OCI-LY3 (cell line): ENCODE results near the gene MRPL23.

ENCODE experiments used
- H2AFZ ChIP-seq: fragments of 200-600, 300-600 bp; shearing (Covaris generic); 2 replicates; pipeline ENCODE4 v1.6.0; 2014; ENCODE audit warnings: antibody characterized with exemption, low read depth, low read length
- H3K27ac ChIP-seq: fragments of 200-600, 300-600 bp; sonication (generic); 2 replicates; pipeline ENCODE4 v1.5.1; 2014; ENCODE audit warnings: mild to moderate bottlenecking, low read length, moderate library complexity, mixed read lengths
- H3K27me3 ChIP-seq: fragments of 200-600, 300-600 bp; sonication (generic); 2 replicates; pipeline ENCODE4 v1.6.1; 2014; ENCODE audit warnings: low read depth, low read length, mixed read lengths
- H3K36me3 ChIP-seq: fragments of 200-600, 300-600 bp; sonication (generic); replicated peaks from 2 replicates; pipeline ENCODE3; 2014; ENCODE audit warnings: low read depth, low read length, mixed read lengths
- H3K4me1 ChIP-seq: fragments of 300-600, 200-600 bp; sonication (generic); 2 replicates; pipeline ENCODE4 v1.6.1; 2014; ENCODE audit warnings: low read length, mixed read lengths
- H3K4me2 ChIP-seq: fragments of 200-600, 300-600 bp; sonication (generic); 2 replicates; pipeline ENCODE4 v1.6.1; 2014; ENCODE audit warnings: low read length, mixed read lengths
- H3K4me3 ChIP-seq: fragments of 300-600, 200-600 bp; sonication (generic); 2 replicates; pipeline ENCODE4 v1.5.1; 2014; ENCODE audit warnings: antibody characterized with exemption, mild to moderate bottlenecking, low read length, moderate library complexity
- H3K79me2 ChIP-seq: fragments of 300-600, 200-600 bp; shearing (Covaris generic); 2 replicates; pipeline ENCODE4 v1.6.1; 2014; ENCODE audit warnings: mild to moderate bottlenecking, low read length, mixed read lengths
- H3K9ac ChIP-seq: fragments of 300-600, 200-600 bp; shearing (Covaris generic); 2 replicates; pipeline ENCODE4 v1.6.0; 2014; ENCODE audit warnings: mild to moderate bottlenecking, low read length, moderate library complexity
- H3K9me3 ChIP-seq: fragments of 200-600, 300-600 bp; shearing (Covaris generic); 2 replicates; pipeline ENCODE4 v1.6.1; 2014; ENCODE audit warnings: low read length, mixed read lengths; ENCODE audit not compliant: insufficient read depth
- H4K20me1 ChIP-seq: fragments of 200-600, 300-600 bp; sonication (generic); 2 replicates; pipeline ENCODE4 v1.6.1; 2016; ENCODE audit warnings: low read length, mixed read lengths; ENCODE audit not compliant: insufficient read depth
- EZH2phosphoT487 ChIP-seq: fragments of 200-600 bp; shearing (Covaris generic); IDR thresholded peaks from 2 replicates; pipeline ENCODE4 v1.6.1; 2018; ENCODE audit warnings: antibody characterized with exemption, mixed run types, low read depth
- TF ChIP-seq, protein P1 (sequence below): fragments of 200-600, 300-600 bp; sonication (generic); IDR thresholded peaks from 2 replicates; pipeline ENCODE4 v1.5.1; 2014; ENCODE audit warnings: antibody characterized with exemption, low read length, low read depth

Gene MRPL23

DNA sequence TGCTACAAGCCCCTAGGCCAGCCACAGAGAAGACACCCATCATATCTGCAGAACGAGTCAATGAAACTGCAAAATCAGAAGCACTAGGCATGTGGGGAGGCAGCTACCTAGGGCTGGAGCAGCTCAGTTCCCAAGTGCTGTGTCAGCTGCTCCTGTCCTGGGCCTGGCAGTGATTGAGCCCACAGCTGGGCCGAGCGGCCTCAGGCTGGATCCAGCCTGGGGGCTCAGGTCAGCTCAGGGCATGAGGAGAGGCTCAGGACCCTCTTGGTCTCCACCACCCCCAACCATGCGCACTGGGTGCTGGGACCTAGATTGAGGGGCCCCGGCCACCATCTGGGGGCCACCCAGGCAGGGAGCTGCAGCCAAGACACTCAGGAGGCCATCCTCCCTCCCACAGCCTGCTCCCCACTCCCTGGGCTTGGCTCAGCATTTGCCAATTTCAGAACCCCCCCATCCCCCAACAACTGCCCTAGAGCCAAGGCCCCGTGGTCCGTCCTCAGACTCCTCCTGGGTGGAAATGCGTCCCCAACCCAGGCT is 30.1 kb upstream of the MRPL23 start:
- peaks cover 10% of the 10 kb centered on the region; the same call in 1 of the 2 replicates for H3K27me3 ChIP-seq
- H3K9me3 ChIP-seq: no peaks in the 10 kb centered on the region
- TF ChIP-seq, protein P1, sequence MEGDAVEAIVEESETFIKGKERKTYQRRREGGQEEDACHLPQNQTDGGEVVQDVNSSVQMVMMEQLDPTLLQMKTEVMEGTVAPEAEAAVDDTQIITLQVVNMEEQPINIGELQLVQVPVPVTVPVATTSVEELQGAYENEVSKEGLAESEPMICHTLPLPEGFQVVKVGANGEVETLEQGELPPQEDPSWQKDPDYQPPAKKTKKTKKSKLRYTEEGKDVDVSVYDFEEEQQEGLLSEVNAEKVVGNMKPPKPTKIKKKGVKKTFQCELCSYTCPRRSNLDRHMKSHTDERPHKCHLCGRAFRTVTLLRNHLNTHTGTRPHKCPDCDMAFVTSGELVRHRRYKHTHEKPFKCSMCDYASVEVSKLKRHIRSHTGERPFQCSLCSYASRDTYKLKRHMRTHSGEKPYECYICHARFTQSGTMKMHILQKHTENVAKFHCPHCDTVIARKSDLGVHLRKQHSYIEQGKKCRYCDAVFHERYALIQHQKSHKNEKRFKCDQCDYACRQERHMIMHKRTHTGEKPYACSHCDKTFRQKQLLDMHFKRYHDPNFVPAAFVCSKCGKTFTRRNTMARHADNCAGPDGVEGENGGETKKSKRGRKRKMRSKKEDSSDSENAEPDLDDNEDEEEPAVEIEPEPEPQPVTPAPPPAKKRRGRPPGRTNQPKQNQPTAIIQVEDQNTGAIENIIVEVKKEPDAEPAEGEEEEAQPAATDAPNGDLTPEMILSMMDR: no peak
- no peak for TF ChIP-seq EZH2phosphoT487
- H3K4me1 ChIP-seq: no peaks in the 10 kb centered on the region
- no peak overlapping the region for H3K4me2 ChIP-seq
- H4K20me1 ChIP-seq: peaks cover 4% of the 10 kb centered on the region; the same call in 1 of the 2 replicates
- H3K79me2 ChIP-seq: no peaks in the 10 kb centered on the region
- no peak overlapping the region for H2AFZ ChIP-seq
- no peak overlapping the region for H3K27ac ChIP-seq
- no peak overlapping the region for H3K4me3 ChIP-seq
- no peak overlapping the region for H3K9ac ChIP-seq
- H3K36me3 ChIP-seq: no peaks in the 10 kb centered on the region

- no peak overlapping the region for H2AFZ ChIP-seq
- no peaks in the 10 kb centered on the region for H3K4me1 ChIP-seq
- TF ChIP-seq EZH2phosphoT487: no peak
- TF ChIP-seq, protein P1: peak; percentile 27
- no peaks in the 10 kb centered on the region for H3K36me3 ChIP-seq
- H3K9ac ChIP-seq: no peak overlapping the region
- H3K9me3 ChIP-seq: no peaks in the 10 kb centered on the region
- no peak overlapping the region for H3K4me3 ChIP-seq
- no peaks in the 10 kb centered on the region for H3K79me2 ChIP-seq
- H4K20me1 ChIP-seq: peaks cover 4% of the 10 kb centered on the region; the same call in 1 of the 2 replicates
- H3K27me3 ChIP-seq: peaks cover 14% of the 10 kb centered on the region; the same call in 1 of the 2 replicates
- H3K4me2 ChIP-seq: no peak overlapping the region
- no peak overlapping the region for H3K27ac ChIP-seq
Measured at GRCh38 chr11:1917523-1918435, 29.4 kb upstream of the MRPL23 start.

- H3K9ac ChIP-seq: no peak overlapping the region
- no peak overlapping the region for H3K4me2 ChIP-seq
- H3K27me3 ChIP-seq: peaks cover 17% of the 10 kb centered on the region; the same call in 1 of the 2 replicates
- peaks cover 4% of the 10 kb centered on the region; the same call in 1 of the 2 replicates for H4K20me1 ChIP-seq
- no peaks in the 10 kb centered on the region for H3K4me1 ChIP-seq
- no peaks in the 10 kb centered on the region for H3K36me3 ChIP-seq
- H3K9me3 ChIP-seq: no peaks in the 10 kb centered on the region
- no peak overlapping the region for H3K27ac ChIP-seq
- H3K4me3 ChIP-seq: no peak overlapping the region
- H3K79me2 ChIP-seq: no peaks in the 10 kb centered on the region
- no peak overlapping the region for H2AFZ ChIP-seq
- no peak for TF ChIP-seq EZH2phosphoT487
- TF ChIP-seq, protein P1: peak; percentile 38
Measured at GRCh38 chr11:1918436-1919315, 28.5 kb upstream of the MRPL23 start.
